GM23338 (cell line): ENCODE data around the gene BAX. TPM values are rescaled to one million over a fixed set of nuclear protein-coding genes. Genes with fewer than 3 reads are reported as not detected.

Experiments used
- ATAC-seq: fragments of 200-7000 bp; cut with Tn5 transposase; 3 replicates; pipeline ENCODE4 v1.9.1; 2020
- DNase-seq: peaks from one replicate; pipeline ENCODE4 v3.0.0-alpha.2; 2015; ENCODE audit warnings: low spot score
- H2AFZ ChIP-seq: fragments of 200-600 bp; sonication (generic); 2 replicates; pipeline ENCODE4 v1.8.0; 2016; ENCODE audit warnings: antibody characterized with exemption, mild to moderate bottlenecking, moderate library complexity
- H3F3A ChIP-seq: fragments of 200-600 bp; sonication (generic); replicated peaks from 2 replicates; pipeline ENCODE4 v1.8.0; 2017; ENCODE audit warnings: antibody characterized with exemption, mixed run types, low read depth
- H3K27ac ChIP-seq: fragments of 200-600 bp; sonication (generic); 2 replicates; pipeline ENCODE4 v1.6.1; 2016; ENCODE audit warnings: low read depth
- H3K27me3 ChIP-seq: fragments of 200-600 bp; sonication (generic); 2 replicates; pipeline ENCODE4 v1.8.0; 2016; ENCODE audit warnings: mild to moderate bottlenecking, mixed run types, moderate library complexity; ENCODE audit not compliant: insufficient read depth
- H3K36me3 ChIP-seq: fragments of 200-600 bp; sonication (generic); 2 replicates; pipeline ENCODE4 v1.8.0; 2016; ENCODE audit warnings: mild to moderate bottlenecking; ENCODE audit not compliant: insufficient read depth
- H3K4me1 ChIP-seq: fragments of 200-600 bp; sonication (generic); 2 replicates; pipeline ENCODE4 v1.8.0; 2016; ENCODE audit warnings: mild to moderate bottlenecking, moderate library complexity; ENCODE audit not compliant: insufficient read depth
- H3K4me2 ChIP-seq: fragments of 200-600 bp; sonication (generic); 2 replicates; pipeline ENCODE4 v1.7.1; 2017; ENCODE audit warnings: mixed run types
- H3K4me3 ChIP-seq: fragments of 200-600 bp; sonication (generic); 2 replicates; pipeline ENCODE4 v1.6.1; 2016; ENCODE audit warnings: mixed run types
- H3K79me2 ChIP-seq: fragments of 200-600 bp; sonication (generic); replicated peaks from 2 replicates; pipeline ENCODE4 v1.8.0; 2017; ENCODE audit warnings: mild to moderate bottlenecking; ENCODE audit not compliant: insufficient read depth
- H3K9me2 ChIP-seq: fragments of 200-600 bp; sonication (generic); 2 replicates; pipeline ENCODE4 v1.8.0; 2017; ENCODE audit not compliant: insufficient read depth
- H4K20me1 ChIP-seq: fragments of 200-600 bp; sonication (generic); replicated peaks from 2 replicates; pipeline ENCODE4 v1.8.0; 2017; ENCODE audit warnings: mild to moderate bottlenecking; ENCODE audit not compliant: insufficient read depth
- H3K27ac Mint-ChIP-seq: 2 replicates; pipeline ENCODE4 v1.8.0; 2020; ENCODE audit warnings: inconsistent platforms, mild to moderate bottlenecking, moderate library complexity, mixed read lengths
- H3K27me3 Mint-ChIP-seq: 3 replicates; pipeline ENCODE4 v1.8.0; 2022; ENCODE audit warnings: low read depth, mild to moderate bottlenecking, moderate library complexity, mixed read lengths, inconsistent platforms; ENCODE audit not compliant: insufficient read depth, poor library complexity
- H3K36me3 Mint-ChIP-seq: 3 replicates; pipeline ENCODE4 v1.8.0; 2021; ENCODE audit warnings: low read depth, mild to moderate bottlenecking, inconsistent platforms, moderate library complexity, mixed read lengths
- H3K4me1 Mint-ChIP-seq: 3 replicates; pipeline ENCODE4 v1.8.0; 2020; ENCODE audit warnings: mild to moderate bottlenecking, inconsistent platforms, mixed read lengths
- H3K4me3 Mint-ChIP-seq: 3 replicates; pipeline ENCODE4 v1.8.0; 2021; ENCODE audit warnings: moderate library complexity, mild to moderate bottlenecking, inconsistent platforms, mixed read lengths
- H3K9me3 Mint-ChIP-seq: 3 replicates; pipeline ENCODE4 v1.8.0; 2020; ENCODE audit warnings: moderate library complexity, mild to moderate bottlenecking, inconsistent platforms, mixed read lengths
- CREB1 ChIP-seq: fragments of 250-450 bp; sonication (Bioruptor Pico); IDR thresholded peaks from 2 replicates; pipeline ENCODE4 v1.5.0; 2020; ENCODE audit warnings: low read depth, mild to moderate bottlenecking, moderate library complexity
- EZH2 ChIP-seq: fragments of 200-600 bp; sonication (generic); IDR thresholded peaks from one replicate; pipeline ENCODE4 v1.8.0; 2017; ENCODE audit warnings: antibody characterized with exemption, mild to moderate bottlenecking, low read depth; ENCODE audit not compliant: unreplicated experiment
- EZH2phosphoT487 ChIP-seq: fragments of 200-600 bp; sonication (generic); IDR thresholded peaks from one replicate; pipeline ENCODE4 v1.8.1; 2018; ENCODE audit warnings: antibody characterized with exemption; ENCODE audit not compliant: unreplicated experiment
- NANOG ChIP-seq: IDR thresholded peaks from 2 replicates; pipeline ENCODE4 v1.6.1; 2016; ENCODE audit warnings: antibody characterized with exemption, borderline replicate concordance
- POLR2AphosphoS5 ChIP-seq: IDR thresholded peaks from 2 replicates; pipeline ENCODE4 v1.6.1; 2016; ENCODE audit warnings: antibody characterized with exemption, low read depth
- STAT1 ChIP-seq: IDR thresholded peaks from one replicate; pipeline ENCODE4 v1.6.1; 2016; ENCODE audit warnings: antibody characterized with exemption; ENCODE audit not compliant: unreplicated experiment
- ZNF114 ChIP-seq: fragments of 250-450 bp; sonication (Bioruptor Pico); IDR thresholded peaks from 2 replicates; pipeline ENCODE4 v1.5.0; 2020; ENCODE audit warnings: mild to moderate bottlenecking, moderate library complexity
- ZNF331 ChIP-seq: fragments of 250-450 bp; sonication (Bioruptor Pico); IDR thresholded peaks from 2 replicates; pipeline ENCODE4 v1.5.0; 2020; ENCODE audit warnings: low read depth, mild to moderate bottlenecking, moderate library complexity
- polyA plus RNA-seq: library from polyadenylated mRNA; unstranded; fragments of >200 nt; fragmentation: Nextera tagmentation; extraction: Ambion mirVana; gene quantifications from 2 replicates; pipeline ENCODE4 v1.2.1, GENCODE V29; 2016
- total RNA-seq: library from RNA; depleted of rRNA; stranded (reverse); fragments of >200 nt; shearing (Covaris generic); gene quantifications from 2 replicates; pipeline ENCODE4 v1.2.3, GENCODE V29; 2014
- TF ChIP-seq, protein P1 (sequence below): fragments of 250-450 bp; sonication (Bioruptor Pico); IDR thresholded peaks from 2 replicates; pipeline ENCODE4 v1.5.0; 2020; ENCODE audit warnings: mild to moderate bottlenecking, moderate library complexity
- TF ChIP-seq, protein P2 (sequence below): IDR thresholded peaks from 2 replicates; pipeline ENCODE4 v1.6.1; 2016; ENCODE audit warnings: antibody characterized with exemption
- TF ChIP-seq, protein P3 (sequence below), 2 experiments: fragments of 200-600 bp in 1 of 2; sonication (generic) in 1 of 2; conservative IDR thresholded peaks; 2 replicates each; pipeline versions ENCODE4 v1.5.1 to v1.6.1; 2016 to 2017; ENCODE audit warnings: antibody characterized with exemption in 2 of 2, low read depth in 2 of 2, mild to moderate bottlenecking in 2 of 2, moderate library complexity in 1 of 2

The BAX gene
- total and polyA plus RNA-seq, 2 experiments from 2014 or later = 179 to 261 TPM

DNA sequence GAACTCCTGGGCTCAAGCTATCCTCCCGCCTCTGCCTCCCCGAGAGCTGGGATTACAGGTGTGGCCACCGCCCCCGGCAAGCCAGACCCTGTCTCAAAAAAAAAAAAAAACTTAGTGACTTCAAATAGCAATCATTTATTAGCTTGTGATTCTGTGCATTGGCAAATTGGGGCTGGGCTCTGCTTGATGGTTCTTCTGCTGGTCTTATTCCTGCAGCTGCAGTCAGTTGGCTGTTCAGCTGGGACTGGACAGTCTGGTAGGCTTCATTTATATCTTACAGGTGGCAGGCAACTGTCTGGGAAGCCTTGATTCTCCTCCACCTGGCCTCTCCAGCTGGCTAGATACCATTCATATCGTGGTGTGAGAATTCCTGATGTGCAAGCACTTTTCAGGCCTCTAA, 13.8 kb upstream of the BAX start:
- H3K36me3 ChIP-seq = no peaks in the 10 kb centered on the region
- Mint-ChIP-seq H3K36me3 (peaks cover 30% of the 10 kb centered on the region), H3K9me3 (peaks cover 2% of the 10 kb centered on the region; the same call in 1 of the 3 replicates), H3K27ac (no peak overlapping the region), H3K4me1 (no peaks in the 10 kb centered on the region; the same call in 2 of the 3 replicates), H3K27me3 (peaks cover 6% of the 10 kb centered on the region), H3K4me3 (no peak overlapping the region)
- no peaks in the 10 kb centered on the region for H3K27me3 ChIP-seq
- H3K4me1 ChIP-seq = no peaks in the 10 kb centered on the region
- DNase-seq (no peak), ATAC-seq (no peak)
- TF ChIP-seq ZNF331 (CRISPR knock-in tag) = peak; percentile 54; the same call in 1 of the 2 replicates
- TF ChIP-seq, protein P1, sequence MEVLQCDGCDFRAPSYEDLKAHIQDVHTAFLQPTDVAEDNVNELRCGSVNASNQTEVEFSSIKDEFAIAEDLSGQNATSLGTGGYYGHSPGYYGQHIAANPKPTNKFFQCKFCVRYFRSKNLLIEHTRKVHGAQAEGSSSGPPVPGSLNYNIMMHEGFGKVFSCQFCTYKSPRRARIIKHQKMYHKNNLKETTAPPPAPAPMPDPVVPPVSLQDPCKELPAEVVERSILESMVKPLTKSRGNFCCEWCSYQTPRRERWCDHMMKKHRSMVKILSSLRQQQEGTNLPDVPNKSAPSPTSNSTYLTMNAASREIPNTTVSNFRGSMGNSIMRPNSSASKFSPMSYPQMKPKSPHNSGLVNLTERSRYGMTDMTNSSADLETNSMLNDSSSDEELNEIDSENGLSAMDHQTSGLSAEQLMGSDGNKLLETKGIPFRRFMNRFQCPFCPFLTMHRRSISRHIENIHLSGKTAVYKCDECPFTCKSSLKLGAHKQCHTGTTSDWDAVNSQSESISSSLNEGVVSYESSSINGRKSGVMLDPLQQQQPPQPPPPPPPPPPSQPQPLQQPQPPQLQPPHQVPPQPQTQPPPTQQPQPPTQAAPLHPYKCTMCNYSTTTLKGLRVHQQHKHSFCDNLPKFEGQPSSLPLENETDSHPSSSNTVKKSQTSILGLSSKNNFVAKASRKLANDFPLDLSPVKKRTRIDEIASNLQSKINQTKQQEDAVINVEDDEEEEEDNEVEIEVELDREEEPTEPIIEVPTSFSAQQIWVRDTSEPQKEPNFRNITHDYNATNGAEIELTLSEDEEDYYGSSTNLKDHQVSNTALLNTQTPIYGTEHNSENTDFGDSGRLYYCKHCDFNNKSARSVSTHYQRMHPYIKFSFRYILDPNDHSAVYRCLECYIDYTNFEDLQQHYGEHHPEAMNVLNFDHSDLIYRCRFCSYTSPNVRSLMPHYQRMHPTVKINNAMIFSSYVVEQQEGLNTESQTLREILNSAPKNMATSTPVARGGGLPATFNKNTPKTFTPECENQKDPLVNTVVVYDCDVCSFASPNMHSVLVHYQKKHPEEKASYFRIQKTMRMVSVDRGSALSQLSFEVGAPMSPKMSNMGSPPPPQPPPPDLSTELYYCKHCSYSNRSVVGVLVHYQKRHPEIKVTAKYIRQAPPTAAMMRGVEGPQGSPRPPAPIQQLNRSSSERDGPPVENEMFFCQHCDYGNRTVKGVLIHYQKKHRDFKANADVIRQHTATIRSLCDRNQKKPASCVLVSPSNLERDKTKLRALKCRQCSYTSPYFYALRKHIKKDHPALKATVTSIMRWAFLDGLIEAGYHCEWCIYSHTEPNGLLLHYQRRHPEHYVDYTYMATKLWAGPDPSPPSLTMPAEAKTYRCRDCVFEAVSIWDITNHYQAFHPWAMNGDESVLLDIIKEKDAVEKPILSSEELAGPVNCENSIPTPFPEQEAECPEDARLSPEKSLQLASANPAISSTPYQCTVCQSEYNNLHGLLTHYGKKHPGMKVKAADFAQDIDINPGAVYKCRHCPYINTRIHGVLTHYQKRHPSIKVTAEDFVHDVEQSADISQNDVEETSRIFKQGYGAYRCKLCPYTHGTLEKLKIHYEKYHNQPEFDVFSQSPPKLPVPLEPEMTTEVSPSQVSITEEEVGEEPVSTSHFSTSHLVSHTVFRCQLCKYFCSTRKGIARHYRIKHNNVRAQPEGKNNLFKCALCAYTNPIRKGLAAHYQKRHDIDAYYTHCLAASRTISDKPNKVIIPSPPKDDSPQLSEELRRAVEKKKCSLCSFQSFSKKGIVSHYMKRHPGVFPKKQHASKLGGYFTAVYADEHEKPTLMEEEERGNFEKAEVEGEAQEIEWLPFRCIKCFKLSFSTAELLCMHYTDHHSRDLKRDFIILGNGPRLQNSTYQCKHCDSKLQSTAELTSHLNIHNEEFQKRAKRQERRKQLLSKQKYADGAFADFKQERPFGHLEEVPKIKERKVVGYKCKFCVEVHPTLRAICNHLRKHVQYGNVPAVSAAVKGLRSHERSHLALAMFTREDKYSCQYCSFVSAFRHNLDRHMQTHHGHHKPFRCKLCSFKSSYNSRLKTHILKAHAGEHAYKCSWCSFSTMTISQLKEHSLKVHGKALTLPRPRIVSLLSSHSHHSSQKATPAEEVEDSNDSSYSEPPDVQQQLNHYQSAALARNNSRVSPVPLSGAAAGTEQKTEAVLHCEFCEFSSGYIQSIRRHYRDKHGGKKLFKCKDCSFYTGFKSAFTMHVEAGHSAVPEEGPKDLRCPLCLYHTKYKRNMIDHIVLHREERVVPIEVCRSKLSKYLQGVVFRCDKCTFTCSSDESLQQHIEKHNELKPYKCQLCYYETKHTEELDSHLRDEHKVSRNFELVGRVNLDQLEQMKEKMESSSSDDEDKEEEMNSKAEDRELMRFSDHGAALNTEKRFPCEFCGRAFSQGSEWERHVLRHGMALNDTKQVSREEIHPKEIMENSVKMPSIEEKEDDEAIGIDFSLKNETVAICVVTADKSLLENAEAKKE = no peak
- no peaks in the 10 kb centered on the region for H3K9me2 ChIP-seq
- no peak overlapping the region for H3K4me3 ChIP-seq
- H3K27ac ChIP-seq = no peak overlapping the region
- H3F3A ChIP-seq = no peaks in the 10 kb centered on the region
- H4K20me1 ChIP-seq = no peaks in the 10 kb centered on the region
- no peaks in the 10 kb centered on the region for H3K79me2 ChIP-seq
- no peak overlapping the region for H3K4me2 ChIP-seq
- no peak overlapping the region for H2AFZ ChIP-seq

DNA sequence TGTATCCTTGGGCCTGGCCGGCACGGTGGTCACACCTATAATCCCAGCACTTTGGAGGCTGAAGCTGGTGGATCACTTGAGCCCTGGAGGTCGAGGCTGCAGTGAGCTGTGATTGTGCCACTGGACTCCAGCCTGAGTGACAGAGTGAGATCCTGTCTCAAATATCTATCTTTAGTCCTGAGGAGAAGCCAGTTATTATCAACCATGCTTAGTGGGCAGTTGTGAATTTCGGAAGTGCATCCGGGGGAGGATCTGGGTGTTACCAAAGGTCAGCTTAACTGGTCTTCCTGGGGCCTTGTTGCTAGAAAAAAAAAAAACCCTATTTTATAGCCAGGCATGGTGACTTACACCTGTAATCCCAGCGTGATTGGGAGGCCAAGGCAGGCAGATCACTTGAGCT, 11.6 kb upstream of the BAX start:
- Histone ChIP-seq H3K9me2 (no peaks in the 10 kb centered on the region), H3K27ac (no peak overlapping the region), H3K4me3 (no peak overlapping the region), H3K36me3 (no peaks in the 10 kb centered on the region), H4K20me1 (no peaks in the 10 kb centered on the region), H3K4me1 (no peaks in the 10 kb centered on the region), H3K27me3 (no peaks in the 10 kb centered on the region), H3K4me2 (no peak overlapping the region), H2AFZ (no peak overlapping the region), H3K79me2 (no peaks in the 10 kb centered on the region), H3F3A (no peaks in the 10 kb centered on the region)
- Mint-ChIP-seq H3K27me3 (peaks cover 12% of the 10 kb centered on the region), H3K4me1 (no peaks in the 10 kb centered on the region), H3K36me3 (peaks cover 33% of the 10 kb centered on the region), H3K27ac (no peak overlapping the region), H3K4me3 (no peak overlapping the region), H3K9me3 (peaks cover 17% of the 10 kb centered on the region)
- DNase-seq = no peak
- ATAC-seq = no peak
- TF ChIP-seq EZH2phosphoT487 (no peak), STAT1 (no peak), NANOG (no peak), CREB1 (CRISPR knock-in tag) (no peak), EZH2 (no peak), POLR2AphosphoS5 (no peak), ZNF114 (CRISPR knock-in tag) (no peak), ZNF331 (CRISPR knock-in tag) (no peak)
- TF ChIP-seq, protein P2, sequence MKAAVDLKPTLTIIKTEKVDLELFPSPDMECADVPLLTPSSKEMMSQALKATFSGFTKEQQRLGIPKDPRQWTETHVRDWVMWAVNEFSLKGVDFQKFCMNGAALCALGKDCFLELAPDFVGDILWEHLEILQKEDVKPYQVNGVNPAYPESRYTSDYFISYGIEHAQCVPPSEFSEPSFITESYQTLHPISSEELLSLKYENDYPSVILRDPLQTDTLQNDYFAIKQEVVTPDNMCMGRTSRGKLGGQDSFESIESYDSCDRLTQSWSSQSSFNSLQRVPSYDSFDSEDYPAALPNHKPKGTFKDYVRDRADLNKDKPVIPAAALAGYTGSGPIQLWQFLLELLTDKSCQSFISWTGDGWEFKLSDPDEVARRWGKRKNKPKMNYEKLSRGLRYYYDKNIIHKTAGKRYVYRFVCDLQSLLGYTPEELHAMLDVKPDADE = no peak
- TF ChIP-seq, protein P3, sequence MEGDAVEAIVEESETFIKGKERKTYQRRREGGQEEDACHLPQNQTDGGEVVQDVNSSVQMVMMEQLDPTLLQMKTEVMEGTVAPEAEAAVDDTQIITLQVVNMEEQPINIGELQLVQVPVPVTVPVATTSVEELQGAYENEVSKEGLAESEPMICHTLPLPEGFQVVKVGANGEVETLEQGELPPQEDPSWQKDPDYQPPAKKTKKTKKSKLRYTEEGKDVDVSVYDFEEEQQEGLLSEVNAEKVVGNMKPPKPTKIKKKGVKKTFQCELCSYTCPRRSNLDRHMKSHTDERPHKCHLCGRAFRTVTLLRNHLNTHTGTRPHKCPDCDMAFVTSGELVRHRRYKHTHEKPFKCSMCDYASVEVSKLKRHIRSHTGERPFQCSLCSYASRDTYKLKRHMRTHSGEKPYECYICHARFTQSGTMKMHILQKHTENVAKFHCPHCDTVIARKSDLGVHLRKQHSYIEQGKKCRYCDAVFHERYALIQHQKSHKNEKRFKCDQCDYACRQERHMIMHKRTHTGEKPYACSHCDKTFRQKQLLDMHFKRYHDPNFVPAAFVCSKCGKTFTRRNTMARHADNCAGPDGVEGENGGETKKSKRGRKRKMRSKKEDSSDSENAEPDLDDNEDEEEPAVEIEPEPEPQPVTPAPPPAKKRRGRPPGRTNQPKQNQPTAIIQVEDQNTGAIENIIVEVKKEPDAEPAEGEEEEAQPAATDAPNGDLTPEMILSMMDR (conservative IDR thresholded peaks at IDR 0.05; ENCODE audit: low read depth in 2 of 2) = no peak
